ENCODE results near the gene SYAP1. TPM values are rescaled to one million over a fixed set of nuclear protein-coding genes. Genes with fewer than 3 reads are reported as not detected.
"Not testable (repeated sequence)": the region's sequence is repeated elsewhere in the genome, so short reads cannot be mapped to it uniquely, and the experiment has no call there.

Gene SYAP1, protein sequence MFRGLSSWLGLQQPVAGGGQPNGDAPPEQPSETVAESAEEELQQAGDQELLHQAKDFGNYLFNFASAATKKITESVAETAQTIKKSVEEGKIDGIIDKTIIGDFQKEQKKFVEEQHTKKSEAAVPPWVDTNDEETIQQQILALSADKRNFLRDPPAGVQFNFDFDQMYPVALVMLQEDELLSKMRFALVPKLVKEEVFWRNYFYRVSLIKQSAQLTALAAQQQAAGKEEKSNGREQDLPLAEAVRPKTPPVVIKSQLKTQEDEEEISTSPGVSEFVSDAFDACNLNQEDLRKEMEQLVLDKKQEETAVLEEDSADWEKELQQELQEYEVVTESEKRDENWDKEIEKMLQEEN
- 10 to 100 TPM; 18.7 to 23.4 (median 21.8) TPM for polyA plus RNA-seq (ENCODE audit: insufficient read depth in 1 of 5, insufficient read length in 5 of 5, low replicate concordance in 1 of 5)
- long read RNA-seq, donor 1, full-length matches to known transcripts: 11 of 11 reads
- long read RNA-seq, donor 1, partial matches to known transcripts: 0 of 11 reads
- long read RNA-seq, donor 1, other reads (novel, unspliced or antisense): 0 of 11 reads
- long read RNA-seq, donor 2, full-length matches to known transcripts: 13 of 13 reads
- long read RNA-seq, donor 2, partial matches to known transcripts: 0 of 13 reads
- long read RNA-seq, donor 2, other reads (novel, unspliced or antisense): 0 of 13 reads
- long read RNA-seq, donor 3, full-length matches to known transcripts: 11 of 11 reads
- long read RNA-seq, donor 3, partial matches to known transcripts: 0 of 11 reads
- long read RNA-seq, donor 3, other reads (novel, unspliced or antisense): 0 of 11 reads
- long read RNA-seq, donor 4, full-length matches to known transcripts: 3 of 3 reads
- long read RNA-seq, donor 4, partial matches to known transcripts: 0 of 3 reads
- long read RNA-seq, donor 4, other reads (novel, unspliced or antisense): 0 of 3 reads
- long read RNA-seq, donor 5, full-length matches to known transcripts: 14 of 14 reads
- long read RNA-seq, donor 5, partial matches to known transcripts: 0 of 14 reads
- long read RNA-seq, donor 5, other reads (novel, unspliced or antisense): 0 of 14 reads
- long read RNA-seq, donor 6, full-length matches to known transcripts: 13 of 32 reads
- long read RNA-seq, donor 6, partial matches to known transcripts: 19 of 32 reads
- long read RNA-seq, donor 6, other reads (novel, unspliced or antisense): 0 of 32 reads
- long read RNA-seq, donor 7, full-length matches to known transcripts: 10 of 10 reads
- long read RNA-seq, donor 7, partial matches to known transcripts: 0 of 10 reads
- long read RNA-seq, donor 7, other reads (novel, unspliced or antisense): 0 of 10 reads
- long read RNA-seq, donor 8, full-length matches to known transcripts: 4 of 4 reads
- long read RNA-seq, donor 8, partial matches to known transcripts: 0 of 4 reads
- long read RNA-seq, donor 8, other reads (novel, unspliced or antisense): 0 of 4 reads

DNA sequence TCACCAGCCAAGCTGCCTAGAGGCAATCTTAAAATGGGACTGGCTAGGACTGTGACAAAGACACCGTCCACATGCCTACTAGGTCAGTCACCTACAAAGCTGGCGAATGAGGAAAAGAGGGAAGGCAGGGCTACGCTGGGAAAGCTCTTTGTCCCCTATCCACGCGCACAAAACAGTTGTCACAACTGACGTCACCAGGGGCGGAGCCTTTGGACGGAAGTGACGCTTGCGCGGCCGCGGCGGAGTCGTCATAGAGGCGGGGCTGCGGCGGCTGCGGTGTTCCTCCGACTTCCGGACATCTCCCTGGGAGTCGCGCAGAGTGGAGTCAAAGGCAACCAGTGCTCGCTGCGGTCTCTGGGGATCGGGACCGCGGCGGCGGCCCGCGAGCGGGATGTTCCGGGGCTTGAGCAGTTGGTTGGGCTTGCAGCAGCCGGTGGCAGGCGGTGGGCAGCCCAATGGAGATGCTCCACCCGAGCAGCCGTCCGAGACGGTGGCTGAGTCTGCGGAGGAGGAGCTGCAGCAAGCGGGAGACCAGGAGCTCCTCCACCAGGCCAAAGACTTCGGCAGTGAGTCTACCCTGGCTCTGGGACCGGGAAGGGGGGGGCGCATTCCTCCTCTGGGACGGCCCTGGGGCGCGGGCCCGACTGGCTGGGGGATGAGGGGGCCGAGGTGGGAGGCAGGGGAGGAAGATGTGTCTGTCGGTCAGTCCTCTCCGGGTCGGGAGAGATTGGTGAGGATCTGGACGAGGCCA lies at the start of gene SYAP1:
SYAP1 (plus strand) TSS at position 279 of the 751 bp plus-strand sequence; CDS start at position 392, 113 bp downstream.
- peak; percentile 96 to 98 for DNase-seq

DNA sequence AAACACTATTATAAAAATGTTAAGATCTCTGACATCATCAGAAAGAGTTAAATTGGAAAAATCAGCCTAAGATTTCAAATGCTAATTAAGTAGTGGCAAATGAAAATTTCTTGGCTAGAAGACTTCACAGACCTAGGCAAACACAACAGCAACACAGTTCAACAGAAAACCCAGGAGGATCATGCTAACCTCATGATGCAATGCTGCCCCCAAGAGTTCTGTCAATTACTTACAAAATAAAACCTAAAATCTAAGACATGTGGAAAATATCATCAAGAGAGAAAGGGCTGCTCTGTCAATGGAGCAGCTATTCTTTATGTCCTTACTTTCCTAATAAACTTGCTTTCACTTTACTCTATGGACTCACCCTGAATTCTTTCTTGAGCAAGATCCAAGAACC lies 48.4 kb upstream of the SYAP1 start:
- DNase-seq: peak; percentile 15 to 21

DNA sequence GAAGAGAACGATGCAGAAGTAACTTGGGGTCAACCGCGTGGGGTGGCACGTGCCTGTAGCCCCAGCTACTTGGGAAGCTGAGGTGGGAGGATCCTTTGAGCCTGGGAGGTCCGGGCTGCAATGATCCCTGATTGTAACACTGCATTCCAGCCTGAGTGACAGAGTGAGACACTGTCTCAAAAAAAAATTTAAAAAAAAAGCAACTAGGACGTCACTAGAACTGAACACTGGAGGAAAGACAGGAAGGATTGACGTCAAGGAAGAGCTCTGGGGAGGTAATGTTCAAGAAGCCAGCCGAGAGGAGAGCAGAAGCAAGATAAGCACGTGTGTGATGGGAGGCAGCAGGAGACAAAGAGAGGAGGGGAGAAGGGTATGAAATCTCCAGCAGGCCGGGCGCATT lies 40.7 kb upstream of the SYAP1 start:
- no peak for DNase-seq

DNA sequence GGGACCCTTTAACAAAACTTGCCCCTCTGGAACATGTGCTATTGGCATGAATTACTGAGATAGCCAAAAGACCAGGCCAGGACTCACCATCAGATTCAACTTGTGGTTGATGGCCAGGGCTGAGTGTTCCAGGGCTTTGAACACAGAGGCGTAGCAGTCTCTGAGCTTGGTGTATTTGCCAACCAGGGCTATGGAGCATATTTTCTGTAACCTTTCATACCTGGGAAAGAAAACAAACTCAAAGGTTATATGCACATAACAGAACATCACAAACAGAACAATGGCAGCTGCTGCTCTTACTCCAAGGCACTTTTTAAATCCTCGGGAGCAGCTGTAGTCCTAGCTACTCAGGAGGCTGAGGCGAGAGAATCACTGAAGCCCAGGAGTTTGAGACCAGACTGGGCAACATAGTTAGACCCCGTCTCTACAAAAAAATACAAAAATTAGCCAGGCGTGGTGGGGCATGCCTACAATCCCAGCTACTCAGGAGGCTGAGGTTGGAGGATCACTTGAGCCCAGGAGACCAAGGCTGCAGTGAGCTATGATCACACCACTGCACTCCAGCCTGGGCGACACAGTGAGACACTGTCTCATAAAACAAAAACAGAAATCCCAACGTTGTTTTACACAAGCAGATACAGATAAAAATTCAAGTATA lies 36.3 kb upstream of the SYAP1 start:
- no peak for DNase-seq

DNA sequence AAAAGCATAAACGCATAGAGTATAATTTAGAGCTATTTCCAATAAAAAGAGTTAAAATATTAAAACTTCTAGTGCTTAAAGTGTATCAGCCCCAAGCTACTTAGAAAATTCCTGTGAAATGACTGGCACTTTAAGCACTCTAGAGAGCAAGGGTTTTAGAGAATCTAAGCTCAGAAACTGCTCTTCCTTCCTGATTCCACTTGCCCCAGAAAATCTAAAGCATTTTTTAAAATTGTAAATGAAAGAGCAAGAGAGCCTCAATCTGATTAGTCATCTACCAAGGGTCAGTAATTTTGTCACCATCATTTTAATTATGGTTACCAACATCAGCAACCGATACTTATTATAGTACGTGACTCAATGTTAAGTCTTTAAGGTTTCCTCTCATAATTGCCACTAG lies 31.9 kb upstream of the SYAP1 start:
- DNase-seq: no peak

DNA sequence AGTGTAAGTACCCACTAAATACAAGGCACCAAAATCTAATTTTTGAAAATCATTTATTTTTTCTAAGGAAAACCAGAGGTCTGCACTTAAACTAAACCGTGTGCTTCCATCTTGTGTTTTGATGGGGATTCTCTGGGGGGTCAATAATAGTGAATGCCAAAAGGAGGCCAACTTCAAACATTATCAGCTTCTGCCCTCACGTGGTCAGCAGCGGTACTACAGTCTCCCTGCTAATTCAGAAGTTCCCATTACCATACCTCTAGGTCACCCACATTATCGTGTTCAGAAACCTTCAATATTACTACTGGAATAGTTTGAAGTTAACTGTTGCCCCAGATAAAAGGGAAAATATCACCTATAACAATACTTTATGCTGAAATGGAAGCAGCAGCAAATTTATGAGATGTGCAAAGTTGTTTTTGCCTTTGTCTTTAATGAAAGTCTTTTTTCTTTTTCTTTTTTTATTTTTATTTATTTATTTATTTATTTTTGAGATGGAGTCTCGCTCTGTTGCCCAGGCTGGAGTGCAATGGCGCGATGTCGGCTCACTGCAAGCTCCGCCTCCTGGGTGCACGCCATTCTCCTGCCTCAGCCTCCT lies 24.2 kb upstream of the SYAP1 start:
- DNase-seq: peak; percentile 14 to 35

DNA sequence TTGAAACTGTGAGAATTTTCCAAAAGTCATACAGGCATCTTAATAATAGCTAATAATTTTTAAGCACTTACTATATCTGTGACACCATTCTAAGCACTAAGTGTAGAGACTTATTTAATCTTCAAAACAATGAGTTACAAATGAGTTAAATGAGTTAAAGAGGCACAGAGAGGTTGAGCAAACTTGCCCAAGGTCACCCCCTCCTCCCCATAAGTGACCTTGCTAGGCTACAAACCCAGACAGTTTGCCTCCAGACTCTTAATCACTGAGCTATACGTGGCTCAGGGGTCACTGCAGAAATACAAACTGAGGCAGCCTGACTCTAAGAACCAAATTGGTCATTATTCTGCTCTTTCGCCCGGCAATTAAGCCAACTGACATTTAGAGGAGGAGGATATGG lies 22.5 kb upstream of the SYAP1 start:
- no peak for DNase-seq

DNA sequence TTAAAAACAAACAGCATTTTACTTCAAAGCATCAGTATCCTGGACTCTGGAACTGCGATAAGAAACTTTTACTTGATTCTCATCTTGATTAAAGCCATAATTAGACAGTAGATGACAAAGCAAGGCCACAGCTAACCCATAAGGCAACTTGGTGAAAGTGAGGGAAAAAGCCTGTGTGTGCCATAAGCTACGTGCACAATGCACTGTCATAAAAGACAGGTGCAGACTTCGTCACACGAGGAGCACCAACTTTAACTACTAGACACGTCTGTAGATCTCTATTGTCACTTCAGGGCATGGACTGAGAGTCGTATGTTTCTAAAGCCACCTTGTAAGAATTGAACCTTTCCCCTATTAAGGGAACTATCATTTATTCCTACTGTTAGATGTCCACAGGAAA lies 20.0 kb upstream of the SYAP1 start:
- no peak for DNase-seq

DNA sequence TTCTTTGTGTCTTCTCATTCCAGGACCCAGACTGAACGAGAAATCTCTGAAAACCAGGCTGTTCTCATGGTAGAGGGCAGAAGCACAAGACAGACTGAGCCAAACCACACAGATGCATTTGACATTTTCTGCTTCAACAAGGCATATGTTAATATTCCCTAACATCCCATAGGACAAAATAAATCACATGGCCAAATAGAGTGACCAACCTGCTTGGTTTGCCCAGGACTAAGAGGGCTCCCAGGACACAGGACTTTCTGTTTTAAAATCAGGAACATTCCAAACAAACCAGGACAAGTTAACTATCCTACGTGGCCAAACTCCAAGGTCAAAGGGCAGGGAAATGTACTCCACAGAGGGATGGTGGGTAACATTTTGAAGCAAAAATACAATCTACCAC lies 18.7 kb upstream of the SYAP1 start:
- no peak for DNase-seq

DNA sequence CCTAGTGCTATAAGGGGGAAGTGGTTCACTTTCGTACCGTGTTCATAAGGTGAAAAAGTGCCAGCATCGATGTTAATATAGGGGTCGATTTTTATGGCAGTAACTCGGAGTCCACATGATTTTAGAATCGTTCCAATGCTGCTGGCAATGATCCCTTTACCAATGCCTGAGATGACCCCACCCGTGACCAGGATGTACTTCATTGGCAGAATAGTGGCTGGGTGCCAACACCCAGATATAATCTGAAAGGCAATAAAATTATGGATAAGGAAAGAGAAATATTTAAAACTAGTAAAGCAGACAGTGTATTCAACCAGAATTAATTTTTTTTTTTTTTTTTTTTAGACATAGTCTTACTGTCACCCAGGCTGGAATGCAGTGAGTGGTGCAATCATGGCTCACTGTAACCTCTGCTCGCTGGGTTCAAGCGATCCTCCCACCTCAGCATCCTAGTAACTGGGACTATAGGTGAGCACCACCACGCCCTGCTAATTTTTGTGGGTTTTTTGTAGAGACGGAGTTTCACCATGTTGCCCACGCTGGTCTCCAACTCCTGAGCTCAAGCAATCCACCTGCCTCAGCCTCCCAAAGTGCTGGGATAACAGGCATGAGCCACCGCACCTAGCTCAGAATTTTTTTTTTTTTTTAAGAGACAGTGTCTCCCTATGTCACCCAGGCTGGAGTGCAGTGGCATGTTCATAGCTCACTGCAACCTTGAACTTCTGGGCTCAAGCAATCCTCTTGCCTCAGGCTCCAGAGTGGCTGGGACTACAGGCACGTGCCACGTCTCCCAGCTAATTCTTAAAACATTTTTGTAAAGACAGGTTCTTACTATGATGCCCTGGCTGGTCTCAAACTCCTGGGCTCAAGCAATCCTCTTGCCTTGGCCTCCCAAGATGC lies 16.5 kb upstream of the SYAP1 start:
- no peak for DNase-seq

DNA sequence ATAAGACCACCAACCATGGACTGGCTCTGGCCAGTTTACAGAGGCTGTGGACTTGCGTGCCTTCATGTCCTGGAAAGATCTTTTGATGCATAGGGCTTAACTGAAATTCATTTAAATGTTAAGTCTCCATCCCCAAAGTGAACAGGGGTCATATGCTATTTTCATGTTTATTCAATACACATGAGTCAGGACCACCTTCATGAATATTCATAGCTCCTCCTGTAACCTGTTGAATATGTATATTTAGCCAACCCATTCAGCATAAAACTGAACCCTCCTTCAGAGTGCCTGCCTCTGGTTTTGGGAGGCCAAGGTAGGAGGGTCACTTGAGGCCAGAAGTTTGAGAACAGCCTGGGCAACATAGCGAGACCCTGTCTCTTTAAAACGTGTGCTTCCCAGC lies 14.0 kb upstream of the SYAP1 start:
- no peak for DNase-seq

DNA sequence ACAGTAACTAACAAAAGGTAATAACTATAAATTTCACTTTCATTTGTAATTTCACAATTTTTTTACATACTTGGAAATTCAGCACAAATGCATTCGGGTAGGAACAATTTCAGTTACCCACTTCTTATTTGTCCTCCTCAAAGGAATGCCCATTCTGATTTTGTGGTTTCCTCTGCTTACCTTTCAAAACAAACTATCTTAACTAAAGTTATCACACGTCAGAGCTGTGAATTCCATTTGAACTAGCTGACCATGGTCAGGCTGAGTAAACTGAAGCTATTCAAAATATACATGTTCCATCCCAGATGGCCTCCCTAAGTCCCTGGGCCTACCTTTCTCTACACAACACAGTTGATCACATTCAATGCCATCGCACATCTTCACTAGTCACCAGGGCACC lies 11.4 kb upstream of the SYAP1 start:
- DNase-seq: no peak

DNA sequence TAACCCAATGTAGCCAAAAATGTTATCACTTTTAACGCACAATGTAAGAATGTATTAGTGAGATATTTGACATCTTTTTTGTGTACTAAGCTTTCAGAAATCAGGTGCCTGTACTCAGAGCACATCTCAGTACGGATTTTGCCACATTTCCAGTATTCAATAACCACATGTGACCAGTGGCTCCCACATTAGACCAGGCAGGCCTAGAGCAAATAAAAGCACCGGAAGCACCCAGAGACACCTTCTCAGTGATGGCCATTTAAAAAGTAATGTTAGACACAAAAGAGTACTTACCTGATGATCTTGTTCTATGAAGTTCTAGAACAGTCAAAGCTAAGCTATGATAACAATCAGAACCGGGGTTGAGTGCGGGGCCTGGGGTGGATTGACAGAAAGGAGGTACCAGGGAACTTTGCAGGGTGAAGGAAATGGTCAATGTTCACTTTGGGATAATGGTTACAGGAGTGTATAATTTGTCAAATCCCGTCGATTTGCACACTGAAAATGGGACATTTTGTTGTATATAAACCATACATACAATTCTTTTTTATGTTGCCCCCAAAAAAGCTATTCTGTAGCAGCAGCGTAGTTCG lies 8.1 kb upstream of the SYAP1 start:
- peak in 1 of 2 donors; percentile 3 for DNase-seq

DNA sequence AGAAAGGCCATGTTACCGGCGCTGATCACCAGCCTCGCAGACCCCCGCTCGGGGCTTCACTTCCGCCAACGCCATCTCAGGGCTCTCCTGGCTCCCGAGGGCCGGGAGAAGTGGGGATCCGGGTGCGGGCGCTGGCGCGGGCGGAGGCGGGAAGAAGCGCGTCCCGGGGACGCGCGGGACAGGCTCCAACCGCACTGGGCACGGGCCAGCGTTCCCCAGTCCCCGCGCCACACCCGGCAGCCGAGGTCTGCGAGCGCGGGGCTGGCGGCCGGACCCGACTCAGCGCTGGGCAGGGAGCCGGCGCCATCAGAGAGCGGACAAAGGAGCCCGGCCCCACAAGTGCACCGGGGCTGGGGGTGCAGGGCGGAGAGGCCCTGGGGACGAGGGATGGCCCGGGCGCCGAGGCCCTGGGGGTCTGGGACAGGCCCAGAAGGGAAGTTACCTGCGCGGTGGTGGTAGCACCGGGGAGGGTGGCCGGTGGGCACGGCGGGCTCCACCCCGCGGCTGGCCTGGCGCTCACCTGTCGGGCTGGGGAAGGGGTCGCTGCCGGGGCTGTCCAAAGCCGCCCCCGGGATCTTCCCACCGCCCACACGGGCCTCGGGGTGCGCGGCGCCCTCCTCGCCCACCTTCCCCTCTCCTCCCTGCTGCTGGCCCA lies 7.4 kb upstream of the SYAP1 start:
- peak in 1 of 2 donors; percentile 26 for DNase-seq

DNA sequence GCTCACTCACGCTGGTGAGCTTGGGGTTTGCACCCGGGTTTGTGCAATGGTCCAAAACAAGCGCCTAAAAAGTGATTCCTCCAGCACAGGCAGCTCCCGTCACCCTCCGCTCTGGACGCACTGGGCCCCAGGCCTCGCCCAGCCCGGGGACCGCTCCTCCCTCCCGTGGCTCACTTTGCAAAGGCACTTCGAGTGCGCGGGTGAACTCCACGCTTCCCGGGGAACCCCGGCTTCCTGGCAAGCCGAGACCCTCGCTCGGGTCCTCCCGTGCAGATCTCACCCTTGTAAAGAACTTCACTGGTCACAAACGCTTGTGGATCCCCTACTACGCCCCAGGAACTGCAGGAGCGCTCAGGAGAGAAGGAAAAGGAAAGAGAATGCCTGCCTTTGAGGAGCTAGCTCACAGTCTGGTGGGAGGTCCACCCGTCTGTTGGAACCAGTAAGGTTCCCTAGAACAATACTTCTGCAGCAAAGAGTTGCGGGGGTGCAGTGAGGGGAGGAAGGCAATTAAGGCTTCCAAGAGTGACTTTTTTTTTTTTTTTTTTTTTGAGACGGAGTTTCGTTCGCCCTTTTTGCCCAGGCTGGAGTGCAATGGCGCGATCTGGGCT lies 6.8 kb upstream of the SYAP1 start, which contains the start of gene CTPS2:
CTPS2 (minus strand) TSS at position 122 of the 608 bp plus-strand sequence. CDS start 9,767 bp downstream, outside the sequence.
- DNase-seq: peak; percentile 44 to 58

DNA sequence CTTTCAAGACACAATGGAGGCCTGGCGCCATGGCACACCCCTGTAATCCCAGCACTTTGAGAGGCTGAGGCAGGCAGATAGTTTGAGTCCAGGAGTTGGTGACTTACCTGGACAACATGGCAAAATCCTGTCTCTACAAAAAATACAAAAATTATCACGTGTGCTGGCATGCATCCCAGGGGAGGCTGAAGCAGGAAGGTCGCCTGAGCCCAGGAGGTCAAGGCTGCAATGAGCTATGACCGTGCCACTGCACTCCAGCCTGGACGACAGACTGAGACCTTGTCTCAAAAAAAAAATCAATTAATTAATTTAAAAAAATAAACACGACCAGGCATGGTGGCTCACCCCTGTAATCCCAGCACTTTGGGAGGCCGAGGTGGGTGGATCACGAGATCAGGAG lies 4.9 kb upstream of the SYAP1 start:
- no peak for DNase-seq

DNA sequence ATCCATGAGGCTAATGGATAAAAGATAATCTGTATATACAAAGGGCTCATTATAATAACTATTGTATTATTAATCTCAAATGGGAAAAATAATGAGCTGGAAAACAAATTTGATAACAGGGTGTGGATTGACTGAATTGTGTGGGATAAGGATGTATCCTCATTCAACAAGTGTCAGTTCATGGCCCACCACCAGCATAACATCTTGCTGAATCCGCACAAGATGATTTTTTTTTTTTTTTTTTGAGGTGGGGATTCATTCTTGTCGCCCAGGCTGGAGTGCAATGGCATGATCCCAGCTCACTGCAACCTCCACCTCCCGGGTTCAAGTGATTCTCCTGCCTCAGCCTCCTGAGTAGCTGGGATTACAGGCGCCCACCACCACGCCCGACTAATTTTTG lies 3.8 kb upstream of the SYAP1 start:
- DNase-seq: not testable (repeated sequence)

Data from right lung (tissue), 10 donors.